Right renal pelvis (tissue), 4 donors: Measurements from ENCODE around the gene LEPROT. TPM values are rescaled to one million over a fixed set of nuclear protein-coding genes. Genes with fewer than 3 reads are reported as not detected.

Experiments used
- DNase-seq, 4 donors: peaks; one replicate each; pipeline ENCODE4 v3.0.0-alpha.2; 2013; ENCODE audit warnings: low read depth in 4 of 4, low spot score in 3 of 4, missing footprints in 1 of 4
- polyA plus RNA-seq, 4 donors: library from polyadenylated mRNA; unstranded; fragments of 120-200 nt; gene quantifications; one replicate each; pipeline ENCODE4 v1.2.1, GENCODE V29; 2013; ENCODE audit not compliant: insufficient read length in 4 of 4

LEPROT gene
- polyA plus RNA-seq, 4 donors = 149 to 187 (median 179) TPM

GRCh38 chr1:65409816-65410326, 10.6 kb upstream of the LEPROT start:
- DNase-seq = no peak

GRCh38 chr1:65412256-65412983, 8.0 kb upstream of the LEPROT start:
- DNase-seq = no peak

GRCh38 chr1:65412984-65413375, 7.5 kb upstream of the LEPROT start:
- DNase-seq = no peak

- DNase-seq = no peak
These were observed 5.9 kb upstream of the LEPROT start for GRCh38 chr1:65414538-65414937.

- no peak for DNase-seq
These were observed 3.7 kb upstream of the LEPROT start for GRCh38 chr1:65416767-65417166.

GRCh38 chr1:65417729-65418128, 2.7 kb upstream of the LEPROT start:
- DNase-seq = no peak

GRCh38 chr1:65418522-65419185, 1.8 kb upstream of the LEPROT start:
- DNase-seq = no peak

- peak; percentile 90 to 95 (median 94) for DNase-seq
These were observed 533 bp upstream of the LEPROT start for GRCh38 chr1:65419681-65420589.

GRCh38 chr1:65421351-65422025, 1.0 kb downstream of the LEPROT start:
- DNase-seq = peak in 1 of 4 donors; percentile 26

- no peak for DNase-seq
These were observed 2.1 kb downstream of the LEPROT start for GRCh38 chr1:65422241-65423203.

- no peak for DNase-seq
These were observed 3.6 kb downstream of the LEPROT start for GRCh38 chr1:65423884-65424572.

- no peak for DNase-seq
These were observed 4.1 kb downstream of the LEPROT start for GRCh38 chr1:65424573-65424889.

GRCh38 chr1:65425006-65425405, 4.5 kb downstream of the LEPROT start:
- no peak for DNase-seq

- DNase-seq = no peak
These were observed 5.2 kb downstream of the LEPROT start for GRCh38 chr1:65425697-65426096.

GRCh38 chr1:65429078-65429477, 8.6 kb downstream of the LEPROT start:
- DNase-seq = no peak

GRCh38 chr1:65429806-65430205, 9.3 kb downstream of the LEPROT start:
- DNase-seq = no peak

GRCh38 chr1:65431111-65431705, 10.7 kb downstream of the LEPROT start:
- DNase-seq = no peak

- no peak for DNase-seq
These were observed 12.4 kb downstream of the LEPROT start for GRCh38 chr1:65432918-65433317.
